ENCODE results near the gene FCRL2.

Gene FCRL2

GRCh38 chr1:157725221-157725577, 51.7 kb downstream of the FCRL2 start:
- ATAC-seq = no peak
- TF ChIP-seq ZFP30 (CRISPR knock-in tag; IDR thresholded peaks at IDR 0.05) = no peak
- TF ChIP-seq ARNTL (CRISPR knock-in tag; IDR thresholded peaks at IDR 0.05; ENCODE audit: borderline replicate concordance, low read depth) = no peak
- TF ChIP-seq ZNF8 (CRISPR knock-in tag; IDR thresholded peaks at IDR 0.05) = no peak
- no peak for TF ChIP-seq ZNF70 (CRISPR knock-in tag; IDR thresholded peaks at IDR 0.05)
- TF ChIP-seq POU6F1 (CRISPR knock-in tag; IDR thresholded peaks at IDR 0.05; ENCODE audit: borderline replicate concordance, low read depth) = no peak
- no peak for TF ChIP-seq SNAI2 (CRISPR knock-in tag; IDR thresholded peaks at IDR 0.05)
- no peak for TF ChIP-seq GLIS3 (CRISPR knock-in tag; IDR thresholded peaks at IDR 0.05)
- TF ChIP-seq ISL1 (CRISPR knock-in tag; IDR thresholded peaks at IDR 0.05) = no peak

GRCh38 chr1:157724537-157725220, 52.3 kb downstream of the FCRL2 start:
- no peak for ATAC-seq
- TF ChIP-seq GLIS3 (CRISPR knock-in tag; IDR thresholded peaks at IDR 0.05) (no peak), CSRNP3 (CRISPR knock-in tag; IDR thresholded peaks at IDR 0.05) (no peak), BACH2 (CRISPR knock-in tag; IDR thresholded peaks at IDR 0.05; ENCODE audit: borderline replicate concordance) (no peak), PPARA (CRISPR knock-in tag; IDR thresholded peaks at IDR 0.05; ENCODE audit: borderline replicate concordance) (no peak), ARNTL (CRISPR knock-in tag; IDR thresholded peaks at IDR 0.05; ENCODE audit: borderline replicate concordance, low read depth) (no peak), ISL1 (CRISPR knock-in tag; IDR thresholded peaks at IDR 0.05) (no peak), ESRRG (CRISPR knock-in tag; IDR thresholded peaks at IDR 0.05) (no peak), CSDC2 (CRISPR knock-in tag; IDR thresholded peaks at IDR 0.05) (no peak), TSHZ2 (CRISPR knock-in tag; IDR thresholded peaks at IDR 0.05) (no peak), OSR1 (CRISPR knock-in tag; IDR thresholded peaks at IDR 0.05) (no peak), PATZ1 (CRISPR knock-in tag; IDR thresholded peaks at IDR 0.05; ENCODE audit: borderline replicate concordance) (no peak), ZFP30 (CRISPR knock-in tag; IDR thresholded peaks at IDR 0.05) (no peak), TCF4 (CRISPR knock-in tag; IDR thresholded peaks at IDR 0.05; ENCODE audit: borderline replicate concordance) (no peak), ZNF8 (CRISPR knock-in tag; IDR thresholded peaks at IDR 0.05) (no peak), ZC3H10 (CRISPR knock-in tag; IDR thresholded peaks at IDR 0.05) (no peak), ZNF565 (CRISPR knock-in tag; conservative IDR thresholded peaks at IDR 0.05; ENCODE audit: low read depth) (no peak), POU6F1 (CRISPR knock-in tag; IDR thresholded peaks at IDR 0.05; ENCODE audit: borderline replicate concordance, low read depth) (no peak), RARB (CRISPR knock-in tag; IDR thresholded peaks at IDR 0.05) (no peak)

GRCh38 chr1:157723157-157723556, 53.8 kb downstream of the FCRL2 start:
- ATAC-seq = no peak
- TF ChIP-seq ARNTL (CRISPR knock-in tag; IDR thresholded peaks at IDR 0.05; ENCODE audit: borderline replicate concordance, low read depth) (no peak), SNAI2 (CRISPR knock-in tag; IDR thresholded peaks at IDR 0.05) (no peak), GLIS3 (CRISPR knock-in tag; IDR thresholded peaks at IDR 0.05) (no peak), ZNF8 (CRISPR knock-in tag; IDR thresholded peaks at IDR 0.05) (no peak), CREB5 (CRISPR knock-in tag; IDR thresholded peaks at IDR 0.05; ENCODE audit: low read depth) (no peak), BACH2 (CRISPR knock-in tag; IDR thresholded peaks at IDR 0.05; ENCODE audit: borderline replicate concordance) (no peak), ZNF565 (CRISPR knock-in tag; conservative IDR thresholded peaks at IDR 0.05; ENCODE audit: low read depth) (no peak), CSRNP3 (CRISPR knock-in tag; IDR thresholded peaks at IDR 0.05) (no peak), ZNF70 (CRISPR knock-in tag; IDR thresholded peaks at IDR 0.05) (no peak), ESRRG (CRISPR knock-in tag; IDR thresholded peaks at IDR 0.05) (no peak), PPARA (CRISPR knock-in tag; IDR thresholded peaks at IDR 0.05; ENCODE audit: borderline replicate concordance) (no peak), TCF4 (CRISPR knock-in tag; IDR thresholded peaks at IDR 0.05; ENCODE audit: borderline replicate concordance) (no peak), PATZ1 (CRISPR knock-in tag; IDR thresholded peaks at IDR 0.05; ENCODE audit: borderline replicate concordance) (no peak), CSDC2 (CRISPR knock-in tag; IDR thresholded peaks at IDR 0.05) (no peak)
